ENCODE measurements around the gene SEMA4A.
"Not testable (repeated sequence)": the region's sequence is repeated elsewhere in the genome, so short reads cannot be mapped to it uniquely, and the experiment has no call there.

SEMA4A gene

DNA sequence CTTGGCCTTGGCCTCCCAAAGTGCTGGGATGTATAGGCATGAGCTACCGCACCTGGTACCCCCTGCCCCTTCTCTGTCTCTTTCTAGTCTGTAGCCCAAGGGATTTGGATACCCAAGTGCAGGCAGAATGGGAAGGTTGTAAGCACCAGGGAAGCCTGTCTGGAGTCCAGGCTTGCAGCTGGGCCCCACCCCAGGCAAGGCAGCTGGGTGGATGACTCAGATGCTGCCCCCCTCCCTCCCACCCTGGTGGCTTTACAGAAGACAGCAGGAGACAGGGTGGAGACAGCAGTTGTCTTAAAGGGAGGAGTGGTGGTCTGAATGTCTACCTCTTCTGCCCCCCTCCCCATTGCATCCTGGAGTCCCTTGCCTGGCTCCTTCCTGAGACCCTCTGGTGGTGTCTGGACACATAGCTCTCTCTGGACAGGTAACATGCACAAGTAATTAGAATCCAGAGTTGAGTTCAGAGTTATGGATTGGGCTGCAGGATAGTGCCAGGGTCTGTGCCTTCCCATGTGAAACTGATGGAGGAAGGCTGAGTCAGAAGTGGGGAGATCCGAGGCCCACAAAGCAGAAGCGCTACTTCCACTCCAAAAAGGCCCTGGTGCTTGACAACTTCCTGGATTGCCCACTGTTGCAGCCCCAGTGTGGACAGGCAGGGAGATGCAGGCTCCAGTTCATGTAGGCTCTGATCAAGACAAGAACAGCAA is 33.7 kb upstream of the SEMA4A start:
- DNase-seq (ENCODE audit: low read depth in 2 of 2) = no peak

DNA sequence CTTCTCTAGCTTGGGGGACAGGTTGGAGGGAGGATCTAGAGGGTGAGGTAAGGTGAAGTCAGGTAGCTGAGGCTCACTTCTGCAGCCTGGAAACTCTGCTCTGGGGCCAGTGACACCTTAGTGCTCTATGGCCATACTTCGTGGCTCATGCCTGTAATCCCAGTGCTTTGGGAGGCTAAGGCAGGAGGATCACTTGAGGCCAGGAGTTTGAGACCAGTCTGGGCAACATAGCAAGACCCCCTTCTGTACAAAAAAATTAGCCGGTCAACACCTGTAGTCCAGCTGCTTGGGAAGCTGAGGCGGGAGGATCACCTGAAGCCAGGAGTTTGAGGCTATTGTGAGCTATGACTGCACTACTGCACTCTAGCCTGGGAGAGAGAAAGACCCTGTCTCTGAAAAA is 33.1 kb upstream of the SEMA4A start:
- DNase-seq (ENCODE audit: low read depth in 2 of 2) = no peak

DNA sequence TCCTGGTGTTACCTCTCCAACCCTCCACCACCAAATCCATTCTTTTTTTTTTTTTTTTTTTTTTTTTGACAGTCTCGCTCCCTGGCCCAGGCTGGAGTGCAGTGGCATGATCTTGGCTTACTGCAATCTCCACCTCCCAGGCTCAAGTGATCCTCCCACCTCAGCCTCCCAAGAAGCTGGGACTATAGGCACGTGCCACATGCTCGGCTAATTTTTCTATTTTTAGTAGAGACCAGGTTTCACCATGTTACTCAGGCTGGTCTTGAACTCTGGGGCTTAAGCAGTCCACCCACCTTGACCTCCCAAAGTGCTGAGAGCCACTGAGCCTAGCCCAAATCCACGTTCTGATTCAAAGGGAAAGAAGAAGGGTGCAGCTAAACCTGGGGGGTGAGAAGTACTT is 32.4 kb upstream of the SEMA4A start:
- not testable (repeated sequence) for DNase-seq (ENCODE audit: low read depth in 2 of 2)

DNA sequence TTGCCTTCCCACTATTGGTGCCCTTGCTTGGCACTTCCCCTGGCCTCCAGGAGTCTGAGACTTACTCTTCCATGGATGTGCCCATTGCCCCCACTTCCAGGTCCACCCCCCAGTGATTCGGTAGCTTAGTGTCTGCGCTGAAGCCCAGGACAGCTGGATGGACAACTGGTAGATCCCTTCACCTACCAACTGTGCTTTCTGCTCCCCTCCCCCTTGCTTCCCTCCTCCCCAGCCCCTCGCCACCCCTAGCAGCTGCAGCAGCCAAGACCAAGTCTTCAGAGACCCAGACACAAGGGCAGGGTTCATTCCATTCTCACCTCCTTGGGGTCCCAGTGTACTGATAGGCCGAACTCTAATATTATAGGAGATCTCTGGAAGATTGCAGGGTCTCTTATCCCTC is 31.9 kb upstream of the SEMA4A start:
- DNase-seq (ENCODE audit: low read depth in 2 of 2) = no peak

DNA sequence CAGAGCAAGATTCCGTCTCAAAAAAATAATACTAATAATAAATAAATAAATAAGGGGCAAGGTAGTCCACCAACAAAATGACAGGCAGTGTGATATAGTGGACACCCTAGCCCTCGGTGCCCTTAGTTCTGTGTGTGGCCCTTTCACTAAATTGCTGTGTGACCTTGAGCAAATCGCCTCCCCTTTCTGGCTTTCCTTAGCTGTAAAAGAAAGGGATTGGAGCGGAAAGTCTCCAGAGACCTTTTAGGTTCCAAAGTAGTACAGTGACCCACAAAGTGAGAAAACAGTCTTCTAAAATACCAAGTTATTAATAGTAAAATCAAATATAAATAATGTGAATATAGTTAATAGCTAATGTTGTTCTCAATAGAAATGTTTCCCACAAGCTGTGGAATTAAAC is 31.3 kb upstream of the SEMA4A start:
- no peak for DNase-seq (ENCODE audit: low read depth in 2 of 2)

DNA sequence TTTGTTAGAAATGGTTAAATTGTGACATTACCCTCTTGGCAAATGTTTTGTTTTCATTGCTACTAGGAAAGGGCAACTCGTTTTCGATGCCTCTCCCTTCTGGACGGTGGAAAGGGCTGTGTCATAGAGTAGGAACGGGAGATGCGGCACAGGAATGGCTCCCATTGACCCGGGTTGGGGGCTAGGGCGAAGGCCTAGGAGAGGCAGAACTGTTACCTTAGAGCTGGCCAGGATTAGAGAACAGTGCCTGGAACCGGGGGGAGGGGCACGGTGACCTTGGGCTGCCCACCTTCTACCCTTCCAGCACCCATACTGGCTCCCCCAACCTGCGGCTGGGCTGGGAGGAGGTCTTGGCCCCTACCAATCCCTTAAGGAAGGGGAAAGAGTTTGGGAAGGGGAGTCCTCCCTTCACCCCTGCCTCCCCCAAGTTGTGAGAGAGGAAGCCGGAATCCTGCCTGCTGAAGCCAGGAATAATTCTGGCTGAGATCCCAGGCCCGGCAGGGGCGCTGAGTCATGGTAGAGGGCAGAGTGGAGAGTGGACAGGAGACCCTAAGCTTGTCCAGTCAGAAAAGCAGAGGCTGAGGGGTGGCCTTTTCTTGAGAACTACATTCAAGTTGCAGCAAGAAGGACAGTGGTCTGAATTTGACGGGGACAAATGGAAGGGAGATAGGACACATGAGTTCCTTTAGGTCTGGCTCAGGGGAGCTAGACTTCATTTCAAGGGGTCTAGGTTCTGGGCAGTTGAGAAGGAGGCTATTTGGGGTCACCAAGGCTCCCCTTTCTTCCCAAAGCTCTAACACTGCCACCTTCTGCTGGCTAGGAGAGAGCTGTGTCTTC is 30.6 kb upstream of the SEMA4A start:
- DNase-seq (ENCODE audit: low read depth in 2 of 2) = no peak

DNA sequence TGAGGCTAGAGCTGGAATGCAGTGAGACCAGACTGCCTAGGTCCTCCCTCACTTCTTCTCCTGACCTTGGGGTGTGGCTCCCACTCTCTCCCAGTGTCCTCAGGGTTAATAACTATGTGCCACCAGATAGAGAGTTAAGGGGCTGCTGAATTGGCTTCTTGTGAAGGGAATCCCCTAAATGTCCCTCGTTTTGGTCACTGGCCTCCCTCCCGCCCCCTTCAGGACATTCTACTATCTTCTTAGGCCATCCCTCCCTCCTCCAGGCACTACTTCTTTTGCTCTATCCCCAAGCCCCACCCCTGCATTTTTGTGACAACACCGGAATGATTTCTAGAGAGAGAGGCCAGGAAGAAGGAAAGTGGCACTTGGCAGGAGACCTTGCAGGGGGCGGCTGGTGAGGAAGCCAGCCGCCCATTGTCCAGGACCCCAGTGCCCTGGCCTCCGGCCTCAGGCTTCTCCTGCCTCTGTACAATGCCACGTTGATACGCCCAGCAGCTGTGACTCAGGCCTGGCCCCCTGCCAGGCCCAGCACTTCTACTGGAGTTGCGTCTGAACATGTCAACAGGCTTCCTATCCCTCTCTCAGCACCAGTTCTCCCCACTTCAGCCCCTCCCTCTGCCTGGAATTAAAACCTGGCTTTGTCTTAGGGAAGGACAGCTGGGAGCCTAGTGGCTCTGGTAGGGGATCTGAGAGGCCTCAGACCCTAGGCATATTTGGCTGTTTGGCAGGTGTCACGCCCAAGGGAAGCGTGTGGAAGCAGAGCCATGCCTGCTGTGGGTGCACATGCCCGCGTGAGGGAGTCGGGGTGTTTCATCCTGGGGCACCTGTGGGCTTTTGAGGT is 29.8 kb upstream of the SEMA4A start:
- DNase-seq (ENCODE audit: low read depth in 2 of 2) = peak in 1 of 2 donors; percentile 61

DNA sequence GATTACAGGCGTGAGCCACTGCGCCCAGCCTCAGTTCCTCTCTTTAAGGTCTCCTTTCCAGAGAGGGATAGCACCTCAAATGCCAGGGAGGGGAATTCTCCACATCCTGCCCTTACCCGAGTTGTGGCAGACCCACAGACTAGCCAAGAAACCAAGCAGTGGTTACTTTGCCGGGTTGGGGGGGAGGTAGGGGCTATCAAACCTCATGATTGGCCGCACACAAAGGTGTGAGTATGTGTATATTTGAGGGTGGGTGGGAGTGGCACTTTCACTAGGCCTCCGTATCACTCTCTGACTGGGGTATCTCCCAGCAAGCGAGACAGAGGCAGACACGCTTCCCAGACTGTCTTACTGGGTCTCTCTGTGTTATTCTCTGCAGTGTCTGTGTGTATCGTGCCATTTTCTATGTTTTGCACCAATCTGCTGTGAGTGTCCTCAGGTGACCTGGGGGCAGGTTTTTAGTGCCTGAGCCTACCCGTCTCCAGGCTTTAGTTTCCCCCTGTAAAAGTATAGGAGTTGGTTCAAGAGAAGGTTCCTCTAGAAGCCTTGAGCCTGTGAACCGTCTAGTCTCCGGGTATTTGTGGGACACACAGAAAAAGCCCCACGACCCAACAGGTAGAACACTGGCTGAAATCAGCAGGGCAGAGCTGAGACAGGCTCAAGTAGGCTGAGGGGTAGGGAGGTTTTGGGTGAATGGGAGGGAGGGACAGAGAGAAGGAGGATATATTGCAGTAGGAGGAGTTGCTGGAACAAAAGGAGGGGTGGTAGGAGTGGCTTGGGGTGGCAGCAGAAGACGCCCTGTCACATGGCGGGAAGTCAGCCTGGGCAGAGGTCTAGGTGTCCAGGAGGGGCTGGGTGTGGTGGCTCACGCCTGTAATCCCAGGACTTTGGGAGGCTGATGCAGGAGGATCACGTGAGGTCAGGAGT is 28.6 kb upstream of the SEMA4A start:
- no peak for DNase-seq (ENCODE audit: low read depth in 2 of 2)

DNA sequence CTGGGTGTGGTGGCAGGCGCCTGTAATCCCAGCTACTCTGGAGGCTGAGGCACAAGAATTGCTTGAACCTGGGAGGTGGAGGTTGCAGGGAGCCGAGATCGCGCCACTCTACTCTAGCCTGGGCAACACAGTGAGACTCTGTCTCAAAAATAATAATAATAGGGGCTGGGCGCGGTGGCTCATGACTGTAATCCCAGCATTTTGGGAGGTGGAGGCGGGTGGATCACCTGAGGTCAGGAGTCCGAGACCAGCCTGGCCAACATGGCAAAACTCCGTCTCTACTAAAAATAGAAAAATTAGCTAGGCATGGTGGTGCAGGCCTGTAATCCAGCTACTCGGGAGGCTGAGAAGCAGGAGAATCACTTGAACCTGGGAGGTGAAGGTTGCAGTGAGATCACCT is 27.8 kb upstream of the SEMA4A start:
- not testable (repeated sequence) for DNase-seq (ENCODE audit: low read depth in 2 of 2)

DNA sequence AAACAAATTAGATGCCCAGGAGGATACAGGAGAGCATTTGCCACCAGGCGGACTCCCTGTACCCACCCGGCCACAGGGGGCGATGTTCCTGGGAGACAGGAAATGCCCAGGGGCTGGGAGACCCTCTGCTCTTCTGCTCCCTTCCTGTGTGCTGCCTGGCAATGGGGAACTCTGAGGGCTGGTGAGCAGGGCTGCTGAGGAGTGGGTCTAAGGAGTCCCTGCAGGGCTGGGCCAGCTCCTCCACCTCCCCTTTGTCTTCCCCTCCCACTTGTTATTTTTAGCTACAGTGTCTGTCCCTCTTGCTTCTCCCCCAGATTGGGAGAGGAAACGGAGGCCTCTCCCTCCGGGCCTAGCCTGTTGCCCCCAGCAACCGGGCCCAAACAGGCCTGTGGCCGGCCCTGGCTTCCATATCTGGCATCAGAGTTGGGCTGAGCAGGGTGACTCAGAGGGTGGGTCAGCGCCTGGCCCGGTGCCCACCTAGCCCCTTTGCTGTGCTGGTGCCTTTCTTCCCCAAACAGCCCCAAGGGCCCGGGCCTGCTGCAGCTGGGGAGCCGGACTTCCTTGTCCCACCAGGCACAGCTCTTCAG is 27.2 kb upstream of the SEMA4A start:
- DNase-seq (ENCODE audit: low read depth in 2 of 2) = peak in 1 of 2 donors; percentile 50

DNA sequence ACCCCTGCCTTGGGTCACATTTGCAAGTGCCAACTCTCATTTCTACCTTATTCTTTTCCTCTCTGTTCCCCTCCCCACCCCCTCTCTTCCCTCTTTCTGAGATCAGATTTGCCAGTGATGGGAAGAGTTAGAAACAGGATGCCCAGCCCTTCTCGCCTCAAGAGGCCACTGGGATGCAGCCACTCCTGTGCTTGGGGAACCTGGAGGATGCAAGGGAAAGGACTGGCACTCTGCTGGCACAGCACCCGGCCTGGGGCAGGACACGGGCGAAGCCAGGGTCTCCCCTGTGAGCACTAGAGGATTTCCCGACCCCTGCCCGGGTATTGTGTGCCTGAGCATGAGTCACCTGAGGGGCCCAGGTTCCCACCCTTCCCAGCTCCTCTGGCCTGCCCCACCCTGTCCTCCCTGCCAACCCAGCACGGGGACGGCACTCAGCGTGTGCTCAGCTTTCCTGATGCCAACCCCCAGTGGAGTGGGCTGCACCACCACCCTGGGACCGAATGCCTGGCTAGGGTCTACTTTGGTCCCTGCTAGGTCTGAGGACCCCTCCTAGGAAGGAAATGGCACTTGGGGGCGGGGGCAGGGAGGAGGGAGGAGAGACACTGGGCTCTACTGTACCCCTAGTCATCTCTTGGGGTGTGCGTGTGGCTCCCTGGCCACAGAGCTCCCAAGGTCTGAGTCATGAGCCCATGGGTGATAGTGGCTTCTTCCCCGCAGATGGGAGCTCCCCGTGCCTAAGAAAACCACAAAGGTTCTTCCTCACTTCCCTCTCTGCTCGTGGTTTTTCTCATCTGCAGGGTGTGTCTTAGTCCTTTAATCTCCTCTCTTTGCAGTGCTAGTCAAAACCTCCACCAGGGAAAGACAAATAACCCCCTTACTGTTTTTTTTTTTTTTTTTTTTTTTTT is 26.5 kb upstream of the SEMA4A start:
- DNase-seq (ENCODE audit: low read depth in 2 of 2) = peak; percentile 74 to 75

DNA sequence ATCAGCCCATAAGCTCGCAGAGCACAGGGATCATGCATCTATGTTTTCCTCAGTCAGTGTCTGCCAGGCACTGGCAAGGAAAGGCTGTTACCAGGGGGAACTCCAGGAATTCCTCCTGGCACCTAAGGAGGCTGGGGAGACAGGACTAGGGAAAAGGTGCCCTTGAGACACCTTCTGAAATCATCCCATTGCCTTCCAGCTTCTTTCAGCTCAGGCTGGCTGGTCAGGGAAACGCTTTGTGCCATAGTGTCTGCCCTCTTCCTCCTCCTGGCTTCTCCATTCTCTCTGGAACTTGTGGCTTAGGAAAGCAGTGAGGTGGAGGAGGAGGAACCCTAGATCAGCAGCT is 25.1 kb upstream of the SEMA4A start:
- no peak for DNase-seq (ENCODE audit: low read depth in 2 of 2)

DNA sequence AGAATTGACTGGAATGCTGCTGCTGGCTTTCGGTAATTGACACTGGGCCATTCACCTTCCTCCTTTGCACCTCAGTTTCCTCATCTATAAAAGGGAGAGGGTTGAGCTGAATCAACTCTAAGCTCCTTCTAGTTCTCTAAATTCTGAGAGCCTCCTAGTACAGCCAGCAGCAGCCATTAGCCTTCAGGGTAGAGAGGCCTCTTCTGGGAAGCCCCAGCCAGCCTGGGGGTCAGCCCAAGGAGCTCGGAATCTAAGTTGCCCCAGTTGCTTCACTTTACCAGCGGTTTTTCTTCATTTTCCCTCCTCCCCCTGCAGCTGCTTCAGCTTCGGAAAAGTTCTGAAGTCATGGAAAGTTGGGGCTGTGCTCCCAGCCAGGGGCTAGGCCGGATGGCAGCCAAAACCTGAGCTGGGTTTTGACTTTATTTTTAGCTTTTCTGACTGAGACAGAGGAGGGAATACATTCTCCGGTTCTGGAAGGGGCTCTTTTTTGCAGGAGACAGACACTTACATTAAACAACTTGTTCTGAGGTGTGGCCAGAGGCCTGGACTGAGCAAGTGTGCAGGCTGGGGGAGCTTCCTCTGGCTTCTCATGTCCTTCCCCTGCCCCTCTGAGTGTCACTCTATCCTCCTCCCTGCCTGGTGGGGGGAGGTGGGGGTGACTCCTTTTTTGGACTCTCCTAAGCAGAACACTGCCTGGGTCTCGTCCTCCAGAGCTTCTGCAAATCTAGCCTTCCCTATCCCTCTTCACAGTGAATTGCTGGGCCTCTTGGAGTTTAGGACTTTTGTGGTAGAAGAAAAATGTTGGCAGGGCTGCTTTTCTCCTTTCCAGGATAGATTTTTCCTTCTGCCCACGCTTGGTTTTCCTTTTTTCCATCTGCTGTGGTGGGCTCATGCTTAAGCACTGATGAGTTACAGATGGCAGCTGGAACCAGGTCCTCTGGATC is 24.5 kb upstream of the SEMA4A start:
- DNase-seq (ENCODE audit: low read depth in 2 of 2) = no peak

DNA sequence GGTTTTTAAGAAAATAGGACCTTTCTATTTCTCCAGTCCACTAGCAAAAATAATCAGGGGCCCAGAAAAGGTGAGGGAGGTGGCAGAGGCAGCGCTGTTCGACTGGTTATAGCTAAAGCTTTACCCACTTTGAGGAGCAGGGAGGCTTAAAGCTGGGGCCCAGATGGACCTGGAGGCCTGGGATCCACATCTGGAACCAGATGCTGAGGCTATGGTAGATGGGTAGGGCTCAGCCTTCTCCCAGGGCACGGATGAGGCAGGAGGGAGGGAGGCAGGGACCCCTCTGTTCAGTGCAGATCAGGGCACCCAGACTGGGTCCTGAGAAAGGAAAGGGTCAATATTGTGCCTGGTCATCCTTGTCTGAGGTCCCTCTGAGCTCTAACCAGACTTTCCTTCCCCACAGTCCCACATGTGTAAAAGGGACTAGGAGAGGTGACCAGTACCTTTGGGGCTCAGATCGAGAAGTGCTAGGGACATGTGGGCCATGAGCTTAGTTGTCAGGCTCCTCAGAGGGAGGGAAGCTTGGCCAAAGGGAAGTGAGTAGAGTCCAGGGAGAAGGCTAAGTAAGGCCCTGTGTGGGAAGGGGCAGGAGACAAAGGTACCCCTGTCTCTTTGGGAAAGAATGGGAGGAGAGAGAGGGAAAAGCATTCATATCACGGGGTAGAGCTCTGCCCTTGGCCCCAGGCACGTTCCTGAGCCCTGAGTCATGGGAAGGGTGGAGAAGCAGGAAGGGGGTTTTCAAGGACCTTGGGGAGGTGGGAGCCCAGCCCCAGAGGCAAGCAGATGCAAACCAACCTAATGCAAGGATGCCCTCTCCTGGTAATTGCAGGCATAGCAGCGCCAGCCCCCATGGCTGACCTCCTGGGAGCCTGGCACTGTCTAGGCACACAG is 23.5 kb upstream of the SEMA4A start:
- DNase-seq (ENCODE audit: low read depth in 2 of 2) = peak in 1 of 2 donors; percentile 59

DNA sequence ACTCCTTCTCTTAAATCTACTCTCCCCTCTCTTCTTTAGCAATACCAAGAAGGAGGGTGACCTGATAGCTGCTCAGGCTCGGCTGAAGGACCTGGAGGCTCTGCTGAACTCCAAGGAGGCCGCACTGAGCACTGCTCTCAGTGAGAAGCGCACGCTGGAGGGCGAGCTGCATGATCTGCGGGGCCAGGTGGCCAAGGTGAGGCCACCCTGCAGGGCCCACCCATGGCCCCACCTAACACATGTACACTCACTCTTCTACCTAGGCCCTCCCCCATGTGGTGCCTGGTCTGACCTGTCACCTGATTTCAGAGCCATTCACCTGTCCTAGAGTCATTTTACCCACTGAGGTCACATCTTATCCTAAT is 22.8 kb upstream of the SEMA4A start:
- no peak for DNase-seq (ENCODE audit: low read depth in 2 of 2)

DNA sequence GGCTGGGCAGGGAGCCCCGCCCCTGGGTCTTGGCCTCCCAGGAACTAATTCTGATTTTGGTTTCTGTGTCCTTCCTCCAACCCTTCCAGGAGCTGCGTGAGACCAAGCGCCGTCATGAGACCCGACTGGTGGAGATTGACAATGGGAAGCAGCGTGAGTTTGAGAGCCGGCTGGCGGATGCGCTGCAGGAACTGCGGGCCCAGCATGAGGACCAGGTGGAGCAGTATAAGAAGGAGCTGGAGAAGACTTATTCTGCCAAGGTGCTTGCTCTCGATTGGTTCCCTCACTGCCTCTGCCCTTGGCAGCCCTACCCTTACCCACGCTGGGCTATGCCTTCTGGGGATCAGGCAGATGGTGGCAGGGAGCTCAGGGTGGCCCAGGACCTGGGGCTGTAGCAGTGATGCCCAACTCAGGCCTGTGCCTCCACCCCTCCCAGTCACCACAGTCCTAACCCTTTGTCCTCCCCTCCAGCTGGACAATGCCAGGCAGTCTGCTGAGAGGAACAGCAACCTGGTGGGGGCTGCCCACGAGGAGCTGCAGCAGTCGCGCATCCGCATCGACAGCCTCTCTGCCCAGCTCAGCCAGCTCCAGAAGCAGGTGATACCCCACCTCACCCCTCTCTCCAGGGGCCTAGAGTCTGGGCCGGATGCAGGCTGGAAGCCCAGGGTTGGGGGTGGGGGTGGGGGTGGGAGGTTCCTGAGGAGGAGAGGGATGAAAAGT is 18.5 kb upstream of the SEMA4A start:
- no peak for DNase-seq (ENCODE audit: low read depth in 2 of 2)
